HEK293 (cell line): ENCODE measurements around the gene ST7.

Experiments used
- CTCF ChIA-PET: fragments of 350-600 bp; formaldehyde crosslinking; extraction: SDS; loops from one replicate; lab custom pipeline; 2021; ENCODE audit warnings: antibody characterized with exemption; lab: Yijun Ruan, JAX
- POLR2A ChIA-PET: fragments of 300-600 bp; formaldehyde crosslinking; extraction: SDS; loops from one replicate; lab custom pipeline; 2020; ENCODE audit warnings: antibody characterized with exemption, inconsistent platforms; lab: Yijun Ruan, JAX
- H3K27ac ChIP-seq: fragments of 200-500 bp; sonication (Bioruptor generic); 2 replicates; pipeline ENCODE4 v1.5.1; 2014; ENCODE audit warnings: low read depth, low read length, control low read depth, inconsistent platforms; ENCODE audit errors: extremely low read depth
- H3K36me3 ChIP-seq, 2 experiments: fragments of 200-500 bp in 1 of 2; sonication (Bioruptor generic) in 1 of 2; 1 replicate in 1 of 2; 2 replicates in 1 of 2; pipeline ENCODE4 v1.5.1; 2014 to 2017; ENCODE audit warnings: inconsistent platforms in 2 of 2, low read length in 2 of 2; ENCODE audit not compliant: control insufficient read depth in 2 of 2, insufficient read depth in 1 of 2
- H3K4me1 ChIP-seq: fragments of 200-500 bp; sonication (Bioruptor generic); 2 replicates; pipeline ENCODE4 v1.5.1; 2014; ENCODE audit warnings: mild to moderate bottlenecking, low read length, inconsistent platforms; ENCODE audit not compliant: control insufficient read depth, insufficient read depth
- H3K4me3 ChIP-seq: 2 replicates; pipeline ENCODE4 v1.5.1; 2011; ENCODE audit warnings: low read depth, mild to moderate bottlenecking, control low read depth, low read length, moderate library complexity
- H3K9me3 ChIP-seq: fragments of 200-500 bp; sonication (Bioruptor generic); 2 replicates; pipeline ENCODE4 v1.5.1; 2014; ENCODE audit warnings: low read depth, low read length, inconsistent platforms; ENCODE audit not compliant: control insufficient read depth, insufficient read depth
- FEZF1 ChIP-seq: fragments of 450-650 bp; formaldehyde crosslinking; IDR thresholded peaks from 2 replicates; pipeline ENCODE4 v1.5.1; 2016; ENCODE audit warnings: missing biosample characterization, missing genetic modification characterization
- IKZF3 ChIP-seq: fragments of 450-650 bp; IDR thresholded peaks from 2 replicates; pipeline ENCODE4 v1.5.0; 2018; ENCODE audit warnings: missing biosample characterization, mild to moderate bottlenecking, missing genetic modification characterization, moderate library complexity
- OSR2 ChIP-seq: fragments of 450-650 bp; formaldehyde crosslinking; IDR thresholded peaks from 2 replicates; pipeline ENCODE4 v1.5.1; 2016; ENCODE audit warnings: missing biosample characterization, missing genetic modification characterization
- OVOL3 ChIP-seq: fragments of 450-650 bp; formaldehyde crosslinking; IDR thresholded peaks from 2 replicates; pipeline ENCODE4 v1.5.1; 2016; ENCODE audit warnings: missing biosample characterization, missing genetic modification characterization
- REPIN1 ChIP-seq: fragments of 450-650 bp; formaldehyde crosslinking; IDR thresholded peaks from 2 replicates; pipeline ENCODE4 v1.5.1; 2017; ENCODE audit warnings: missing biosample characterization, missing genetic modification characterization, low read depth
- SALL2 ChIP-seq: fragments of 450-650 bp; formaldehyde crosslinking; IDR thresholded peaks from 2 replicates; pipeline ENCODE4 v1.5.0; 2017; ENCODE audit warnings: missing biosample characterization, mild to moderate bottlenecking, missing genetic modification characterization, borderline replicate concordance
- SP2 ChIP-seq: fragments of 450-650 bp; formaldehyde crosslinking; IDR thresholded peaks from 2 replicates; pipeline ENCODE4 v1.5.1; 2016; ENCODE audit warnings: missing biosample characterization, missing genetic modification characterization
- SP7 ChIP-seq: fragments of 450-650 bp; formaldehyde crosslinking; IDR thresholded peaks from 2 replicates; pipeline ENCODE4 v1.5.1; 2016; ENCODE audit warnings: missing biosample characterization, missing genetic modification characterization
- ZNF221 ChIP-seq: fragments of 450-650 bp; formaldehyde crosslinking; IDR thresholded peaks from 2 replicates; pipeline ENCODE4 v1.5.1; 2017; ENCODE audit warnings: missing biosample characterization, missing genetic modification characterization, borderline replicate concordance
- ZNF24 ChIP-seq: fragments of 450-650 bp; formaldehyde crosslinking; IDR thresholded peaks from 2 replicates; pipeline ENCODE4 v1.5.1; 2016; ENCODE audit warnings: missing biosample characterization, missing genetic modification characterization
- ZNF248 ChIP-seq: fragments of 450-650 bp; formaldehyde crosslinking; IDR thresholded peaks from 2 replicates; pipeline ENCODE4 v1.5.1; 2017; ENCODE audit warnings: missing biosample characterization, missing genetic modification characterization
- ZNF37A ChIP-seq: fragments of 450-650 bp; IDR thresholded peaks from 2 replicates; pipeline ENCODE4 v1.5.1; 2018; ENCODE audit warnings: missing biosample characterization, missing genetic modification characterization
- ZNF394 ChIP-seq: fragments of 450-650 bp; formaldehyde crosslinking; IDR thresholded peaks from 2 replicates; pipeline ENCODE4 v1.5.1; 2016; ENCODE audit warnings: missing biosample characterization, missing genetic modification characterization, mild to moderate bottlenecking, moderate library complexity, borderline replicate concordance
- ZNF423 ChIP-seq: fragments of 450-650 bp; formaldehyde crosslinking; IDR thresholded peaks from 2 replicates; pipeline ENCODE4 v1.5.1; 2016; ENCODE audit warnings: missing biosample characterization, missing genetic modification characterization
- ZNF48 ChIP-seq: fragments of 450-650 bp; formaldehyde crosslinking; IDR thresholded peaks from 2 replicates; pipeline ENCODE4 v1.5.1; 2016; ENCODE audit warnings: missing biosample characterization, missing genetic modification characterization
- ZNF513 ChIP-seq: fragments of 450-650 bp; IDR thresholded peaks from 2 replicates; pipeline ENCODE4 v1.5.1; 2018; ENCODE audit warnings: missing biosample characterization, missing genetic modification characterization
- ZNF521 ChIP-seq: fragments of 450-650 bp; formaldehyde crosslinking; IDR thresholded peaks from 2 replicates; pipeline ENCODE4 v1.5.1; 2017; ENCODE audit warnings: missing biosample characterization, mild to moderate bottlenecking, missing genetic modification characterization
- ZNF555 ChIP-seq: fragments of 450-650 bp; formaldehyde crosslinking; conservative IDR thresholded peaks from 2 replicates; pipeline ENCODE4 v1.5.1; 2017; ENCODE audit warnings: missing biosample characterization, mild to moderate bottlenecking, missing genetic modification characterization, inconsistent platforms
- ZNF558 ChIP-seq: fragments of 450-650 bp; formaldehyde crosslinking; IDR thresholded peaks from 2 replicates; pipeline ENCODE4 v1.5.1; 2016; ENCODE audit warnings: missing biosample characterization, missing genetic modification characterization
- ZNF600 ChIP-seq: fragments of 450-650 bp; formaldehyde crosslinking; IDR thresholded peaks from 2 replicates; pipeline ENCODE4 v1.5.1; 2016; ENCODE audit warnings: missing biosample characterization, missing genetic modification characterization
- ZNF610 ChIP-seq: fragments of 450-650 bp; formaldehyde crosslinking; IDR thresholded peaks from 2 replicates; pipeline ENCODE4 v1.5.1; 2016; ENCODE audit warnings: missing biosample characterization, missing genetic modification characterization, borderline replicate concordance
- ZNF707 ChIP-seq: fragments of 450-650 bp; formaldehyde crosslinking; IDR thresholded peaks from 2 replicates; pipeline ENCODE4 v1.5.1; 2016; ENCODE audit warnings: missing biosample characterization, missing genetic modification characterization
- ZNF792 ChIP-seq: fragments of 450-650 bp; formaldehyde crosslinking; IDR thresholded peaks from 2 replicates; pipeline ENCODE4 v1.5.1; 2016; ENCODE audit warnings: missing biosample characterization, missing genetic modification characterization
- TF ChIP-seq, protein P1 (sequence below): fragments of 450-650 bp; formaldehyde crosslinking; IDR thresholded peaks from 2 replicates; pipeline ENCODE4 v1.5.1; 2016; ENCODE audit warnings: missing biosample characterization, missing genetic modification characterization, borderline replicate concordance

The ST7 gene

GRCh38 chr7:117163101-117163500 is 209.8 kb downstream of the ST7 start (continued):
- TF ChIP-seq, protein P1, sequence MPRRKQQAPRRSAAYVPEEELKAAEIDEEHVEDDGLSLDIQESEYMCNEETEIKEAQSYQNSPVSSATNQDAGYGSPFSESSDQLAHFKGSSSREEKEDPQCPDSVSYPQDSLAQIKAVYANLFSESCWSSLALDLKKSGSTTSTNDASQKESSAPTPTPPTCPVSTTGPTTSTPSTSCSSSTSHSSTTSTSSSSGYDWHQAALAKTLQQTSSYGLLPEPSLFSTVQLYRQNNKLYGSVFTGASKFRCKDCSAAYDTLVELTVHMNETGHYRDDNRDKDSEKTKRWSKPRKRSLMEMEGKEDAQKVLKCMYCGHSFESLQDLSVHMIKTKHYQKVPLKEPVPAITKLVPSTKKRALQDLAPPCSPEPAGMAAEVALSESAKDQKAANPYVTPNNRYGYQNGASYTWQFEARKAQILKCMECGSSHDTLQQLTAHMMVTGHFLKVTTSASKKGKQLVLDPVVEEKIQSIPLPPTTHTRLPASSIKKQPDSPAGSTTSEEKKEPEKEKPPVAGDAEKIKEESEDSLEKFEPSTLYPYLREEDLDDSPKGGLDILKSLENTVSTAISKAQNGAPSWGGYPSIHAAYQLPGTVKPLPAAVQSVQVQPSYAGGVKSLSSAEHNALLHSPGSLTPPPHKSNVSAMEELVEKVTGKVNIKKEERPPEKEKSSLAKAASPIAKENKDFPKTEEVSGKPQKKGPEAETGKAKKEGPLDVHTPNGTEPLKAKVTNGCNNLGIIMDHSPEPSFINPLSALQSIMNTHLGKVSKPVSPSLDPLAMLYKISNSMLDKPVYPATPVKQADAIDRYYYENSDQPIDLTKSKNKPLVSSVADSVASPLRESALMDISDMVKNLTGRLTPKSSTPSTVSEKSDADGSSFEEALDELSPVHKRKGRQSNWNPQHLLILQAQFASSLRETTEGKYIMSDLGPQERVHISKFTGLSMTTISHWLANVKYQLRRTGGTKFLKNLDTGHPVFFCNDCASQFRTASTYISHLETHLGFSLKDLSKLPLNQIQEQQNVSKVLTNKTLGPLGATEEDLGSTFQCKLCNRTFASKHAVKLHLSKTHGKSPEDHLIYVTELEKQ, result no peak
- TF ChIP-seq SP7 (tag by site-specific recombination), result no peak
- TF ChIP-seq ZNF555, result no peak
- TF ChIP-seq ZNF24 (tag by site-specific recombination), result no peak
- no peak for TF ChIP-seq OVOL3
- no peak for TF ChIP-seq ZNF610 (tag by site-specific recombination)

DNA sequence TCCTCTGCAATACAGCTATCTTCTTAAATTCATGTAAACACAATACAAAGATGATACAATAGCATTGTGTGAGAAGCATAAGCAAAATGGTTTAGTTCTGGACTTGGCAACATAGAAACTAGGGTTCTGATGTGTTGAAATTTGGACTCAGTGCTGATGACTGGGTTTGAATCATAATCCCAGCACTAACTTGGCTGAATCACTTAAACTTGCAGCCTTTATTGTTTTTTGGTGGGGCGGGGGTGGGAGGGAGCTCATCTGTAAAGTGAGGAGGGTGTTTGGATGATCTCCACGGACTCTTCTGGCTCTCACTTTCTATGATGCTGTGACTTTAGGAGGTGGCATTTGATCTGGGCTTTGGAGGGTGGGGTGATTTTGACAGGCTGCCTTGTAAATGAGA is 211.3 kb downstream of the ST7 start:
- Histone ChIP-seq H3K4me3 (no peak overlapping the region), H3K36me3 (no peaks in the 10 kb centered on the region), H3K4me1 (peaks cover under 1% of the 10 kb centered on the region; the same call in 1 of the 2 replicates), H3K9me3 (no peaks in the 10 kb centered on the region), H3K27ac (no peak overlapping the region)
- POLR2A ChIA-PET, result no interaction called here
- CTCF ChIA-PET, result interaction anchor here (1.6 kb wide), 1 partner anchor 39 kb away, joined by 4 read pairs; no protein-coding TSS in a partner anchor
- no peak for TF ChIP-seq ZNF48 (tag by site-specific recombination)
- no peak for TF ChIP-seq ZNF394
- TF ChIP-seq OSR2, result no peak
- no peak for TF ChIP-seq ZNF707 (tag by site-specific recombination)
- no peak for TF ChIP-seq ZNF248 (tag by site-specific recombination)
- TF ChIP-seq ZNF423 (tag by site-specific recombination), result no peak
- no peak for TF ChIP-seq SALL2 (tag by site-specific recombination)
- TF ChIP-seq FEZF1 (tag by site-specific recombination), result no peak
- no peak for TF ChIP-seq ZNF600 (tag by site-specific recombination)
- TF ChIP-seq ZNF521 (tag by site-specific recombination), result no peak
- TF ChIP-seq ZNF24 (tag by site-specific recombination), result no peak
- TF ChIP-seq ZNF37A, result no peak

GRCh38 chr7:117165656-117166055 is 212.4 kb downstream of the ST7 start:
- ChIA-PET POLR2A (no interaction called here), CTCF (interaction anchor here (0.5 kb wide), 1 partner anchor 212 kb away, joined by 4 read pairs; no protein-coding TSS in a partner anchor)
- Histone ChIP-seq H3K36me3 (no peaks in the 10 kb centered on the region), H3K4me1 (peaks cover 3% of the 10 kb centered on the region; the same call in 1 of the 2 replicates), H3K4me3 (no peak overlapping the region), H3K9me3 (no peaks in the 10 kb centered on the region), H3K27ac (no peak overlapping the region)
- TF ChIP-seq ZNF221 (tag by site-specific recombination) (no peak), IKZF3 (tag by site-specific recombination) (no peak), REPIN1 (no peak), SP2 (tag by site-specific recombination) (no peak), ZNF558 (no peak), ZNF792 (tag by site-specific recombination) (no peak), ZNF513 (tag by site-specific recombination) (no peak)
